ENCODE measurements around the gene EIF4EBP3. TPM values are rescaled to one million over a fixed set of nuclear protein-coding genes. Genes with fewer than 3 reads are reported as not detected.
A peak's percentile ranks its signal among the peaks of the same experiment; 100 is the strongest.

The EIF4EBP3 gene
- total and polyA plus RNA-seq, 2 donors from 2014 or later = 22.6 to 48.8 TPM

DNA sequence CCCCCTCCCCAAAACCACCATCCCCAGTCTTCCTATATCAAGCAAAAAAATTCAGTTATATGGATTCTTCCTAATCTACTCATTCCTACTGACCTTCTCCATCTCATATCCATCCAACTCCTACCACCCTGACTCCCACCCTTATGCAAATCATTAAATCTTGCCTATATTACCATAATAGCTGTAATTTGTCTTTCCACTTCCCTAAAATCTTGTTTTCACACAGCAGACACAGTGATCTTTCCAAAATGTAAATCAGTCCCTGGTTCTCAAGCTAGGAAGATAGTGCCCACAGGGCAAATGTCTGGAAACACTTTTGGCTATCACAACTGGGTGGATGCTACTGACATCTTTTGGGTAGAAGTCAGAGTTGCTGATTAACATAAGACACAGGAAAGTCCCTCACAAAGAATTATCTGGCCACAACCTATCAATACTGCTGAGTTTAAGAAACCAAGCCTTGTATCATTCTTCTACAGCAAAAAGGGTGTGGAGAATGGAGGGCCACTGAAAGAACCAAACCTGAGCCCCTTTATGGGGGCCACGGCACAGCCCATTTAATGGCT is 8.4 kb downstream of the EIF4EBP3 start:
- Histone ChIP-seq H3K36me3 (ENCODE audit: control insufficient read depth in 2 of 3, insufficient read depth in 3 of 3, low read length in 3 of 3) (peaks cover 2 to 10% (median 5%) of the 10 kb centered on the region in 3 donors), H3K4me1 (ENCODE audit: control insufficient read depth in 2 of 3, insufficient read depth in 2 of 3, low read depth in 1 of 3, low read length in 3 of 3) (peaks cover 0 to 17% (median 10%) of the 10 kb centered on the region in 3 donors), H3K9ac (ENCODE audit: low read length in 3 of 3) (peak overlapping the region in 1 of 3 donors; percentile 43), H3K4me3 (ENCODE audit: low read length in 3 of 3) (peak overlapping the region in 2 of 3 donors; percentile 74 to 81), H3K27me3 (ENCODE audit: control insufficient read depth, insufficient read depth, low read length) (no peaks in the 10 kb centered on the region), H3K27ac (ENCODE audit: low read depth in 2 of 2, low read length in 2 of 2) (no peak overlapping the region), H3K9me3 (ENCODE audit: control insufficient read depth in 2 of 3, insufficient read depth in 1 of 3, low read length in 3 of 3) (no peaks in the 10 kb centered on the region)
- TF ChIP-seq, protein P1, sequence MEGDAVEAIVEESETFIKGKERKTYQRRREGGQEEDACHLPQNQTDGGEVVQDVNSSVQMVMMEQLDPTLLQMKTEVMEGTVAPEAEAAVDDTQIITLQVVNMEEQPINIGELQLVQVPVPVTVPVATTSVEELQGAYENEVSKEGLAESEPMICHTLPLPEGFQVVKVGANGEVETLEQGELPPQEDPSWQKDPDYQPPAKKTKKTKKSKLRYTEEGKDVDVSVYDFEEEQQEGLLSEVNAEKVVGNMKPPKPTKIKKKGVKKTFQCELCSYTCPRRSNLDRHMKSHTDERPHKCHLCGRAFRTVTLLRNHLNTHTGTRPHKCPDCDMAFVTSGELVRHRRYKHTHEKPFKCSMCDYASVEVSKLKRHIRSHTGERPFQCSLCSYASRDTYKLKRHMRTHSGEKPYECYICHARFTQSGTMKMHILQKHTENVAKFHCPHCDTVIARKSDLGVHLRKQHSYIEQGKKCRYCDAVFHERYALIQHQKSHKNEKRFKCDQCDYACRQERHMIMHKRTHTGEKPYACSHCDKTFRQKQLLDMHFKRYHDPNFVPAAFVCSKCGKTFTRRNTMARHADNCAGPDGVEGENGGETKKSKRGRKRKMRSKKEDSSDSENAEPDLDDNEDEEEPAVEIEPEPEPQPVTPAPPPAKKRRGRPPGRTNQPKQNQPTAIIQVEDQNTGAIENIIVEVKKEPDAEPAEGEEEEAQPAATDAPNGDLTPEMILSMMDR (IDR thresholded peaks at IDR 0.05; ENCODE audit: borderline replicate concordance, extremely low read depth, insufficient read depth) = no peak
- DNase-seq (no peak), FAIRE-seq (no peak)
- intact Hi-C loops (cut with DNase I) = no loop called here

DNA sequence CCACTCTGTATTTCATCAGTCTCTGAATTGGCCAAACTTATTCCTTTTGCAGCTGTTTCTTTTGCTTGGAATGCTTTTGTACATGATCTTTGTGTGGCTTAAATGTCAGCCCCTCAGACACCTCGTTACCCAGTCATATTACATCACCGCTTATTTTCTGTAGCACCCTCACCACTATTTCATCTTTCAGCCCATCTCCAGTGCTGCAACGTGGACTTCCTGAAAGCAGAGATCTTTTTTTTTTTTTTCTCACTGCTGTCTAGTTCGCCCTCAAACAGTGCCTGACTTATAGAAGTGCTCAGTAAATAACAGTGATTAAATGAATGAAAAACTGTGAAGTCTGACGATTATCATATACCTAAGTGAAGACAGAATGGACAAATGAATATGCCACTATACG is 9.0 kb downstream of the EIF4EBP3 start:
- FAIRE-seq (no peak), DNase-seq (peak in 2 of 5 donors; percentile 8 to 21)
- H3K9ac ChIP-seq (ENCODE audit: low read length in 3 of 3) = peak overlapping the region; percentile 2 to 85 (median 43)

DNA sequence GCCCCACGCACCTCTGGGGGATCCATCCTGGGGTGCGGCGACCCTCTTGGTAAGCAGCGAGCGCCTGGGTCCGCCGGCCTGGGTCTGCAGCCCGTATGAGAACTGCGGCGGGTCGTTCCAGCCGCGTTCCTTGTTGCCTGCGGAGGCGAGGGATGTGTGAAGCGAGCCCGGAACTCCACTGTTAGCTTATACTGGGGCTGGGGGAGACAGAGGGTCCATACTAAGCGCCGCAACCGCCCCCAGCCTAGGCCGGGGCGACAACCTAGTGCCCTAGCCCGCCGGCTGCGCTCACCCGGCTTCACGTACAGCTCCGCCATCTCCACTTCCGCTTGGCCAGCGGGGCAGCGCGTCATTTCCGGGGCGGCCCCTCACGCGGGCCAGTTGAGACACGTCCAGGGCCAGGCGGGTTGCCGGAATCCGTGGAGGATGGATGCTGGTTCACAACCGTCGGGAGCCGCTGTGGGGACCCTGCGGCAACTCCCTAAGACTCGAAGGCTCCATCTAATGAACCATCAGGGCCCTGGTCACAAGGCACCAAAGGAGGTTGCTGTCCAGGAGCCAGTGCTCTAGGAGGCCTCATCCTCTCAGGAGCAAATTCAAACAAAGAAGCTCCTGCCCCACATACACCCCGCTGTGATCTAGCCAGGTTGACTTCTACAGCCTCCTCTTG is 9.8 kb downstream of the EIF4EBP3 start, which contains the start of gene SRA1:
Gene SRA1 (minus strand): TSS at position 338 of the 670 bp plus-strand sequence. CDS start 21 bp downstream, at position 317.
- H3K4me1 ChIP-seq (ENCODE audit: control insufficient read depth in 2 of 3, insufficient read depth in 2 of 3, low read depth in 1 of 3, low read length in 3 of 3) = peaks cover 0 to 17% (median 10%) of the 10 kb centered on the region in 3 donors
- intact Hi-C loops (cut with DNase I) = no loop called here
- peak within 1 kb of the TSS; percentile 85 to 95 for H3K27ac ChIP-seq (ENCODE audit: low read depth in 2 of 2, low read length in 2 of 2)
- no peaks in the 10 kb centered on the region for H3K27me3 ChIP-seq (ENCODE audit: control insufficient read depth, insufficient read depth, low read length)
- FAIRE-seq (no peak), DNase-seq (peak; percentile 94 to 97 (median 95))
- peak within 1 kb of the TSS; percentile 53 to 92 (median 85) for H3K9ac ChIP-seq (ENCODE audit: low read length in 3 of 3)
- TF ChIP-seq, protein P1 (IDR thresholded peaks at IDR 0.05; ENCODE audit: borderline replicate concordance, extremely low read depth, insufficient read depth) = no peak
- no peaks in the 10 kb centered on the region for H3K36me3 ChIP-seq (ENCODE audit: control insufficient read depth in 2 of 3, insufficient read depth in 3 of 3, low read length in 3 of 3)
- peak within 1 kb of the TSS; percentile 64 to 81 (median 74) for H3K4me3 ChIP-seq (ENCODE audit: low read length in 3 of 3)
- no peaks in the 10 kb centered on the region for H3K9me3 ChIP-seq (ENCODE audit: control insufficient read depth in 2 of 3, insufficient read depth in 1 of 3, low read length in 3 of 3)

More for the DNA sequence above, 9.0 kb downstream of the EIF4EBP3 start:
- TF ChIP-seq, protein P1 (IDR thresholded peaks at IDR 0.05; ENCODE audit: borderline replicate concordance, extremely low read depth, insufficient read depth) = no peak
- peak overlapping the region; percentile 64 to 81 (median 74) for H3K4me3 ChIP-seq (ENCODE audit: low read length in 3 of 3)
- peaks cover 0 to 17% (median 10%) of the 10 kb centered on the region in 3 donors for H3K4me1 ChIP-seq (ENCODE audit: control insufficient read depth in 2 of 3, insufficient read depth in 2 of 3, low read depth in 1 of 3, low read length in 3 of 3)
- H3K27ac ChIP-seq (ENCODE audit: low read depth in 2 of 2, low read length in 2 of 2) = no peak overlapping the region
- H3K27me3 ChIP-seq (ENCODE audit: control insufficient read depth, insufficient read depth, low read length) = no peaks in the 10 kb centered on the region
- intact Hi-C loops (cut with DNase I) = no loop called here
- no peaks in the 10 kb centered on the region for H3K9me3 ChIP-seq (ENCODE audit: control insufficient read depth in 2 of 3, insufficient read depth in 1 of 3, low read length in 3 of 3)
- H3K36me3 ChIP-seq (ENCODE audit: control insufficient read depth in 2 of 3, insufficient read depth in 3 of 3, low read length in 3 of 3) = peaks cover 2 to 6% (median 4%) of the 10 kb centered on the region in 3 donors

Data from kidney (tissue), 14 donors.